T-cell (primary cell): ENCODE measurements around the gene NAMPT. TPM values are rescaled to one million over a fixed set of nuclear protein-coding genes. Genes with fewer than 3 reads are reported as not detected.

Experiments used
- ATAC-seq, 4 experiments: fragments of 200-7000 bp in 3 of 4; fragments of 150-1000 bp in 1 of 4; cut with Tn5 transposase; replicated peaks in 1 of 4; 1 replicate in 3 of 4; 2 replicates in 1 of 4; pipeline ENCODE4 v1.10.0; 2021; ENCODE audit warnings: moderate library complexity in 3 of 4, mild to moderate bottlenecking in 2 of 4, moderate number of reproducible peaks in 1 of 4
- CTCF ChIA-PET, 2 donors: fragments of 300-600 bp; sonication (Branson Sonifier 250); formaldehyde crosslinking; loops; one replicate each; lab custom pipeline; 2022; ENCODE audit warnings: antibody characterized with exemption in 2 of 2; lab: Charles Lee
- POLR2A ChIA-PET, 2 donors: fragments of 300-600 bp; sonication (Branson Sonifier 250); formaldehyde crosslinking; loops; one replicate each; lab custom pipeline; 2022; ENCODE audit warnings: antibody characterized with exemption in 2 of 2; lab: Charles Lee
- DNase-seq, 35 experiments: peaks; one replicate each; pipeline versions ENCODE4 v3.0.0 to v3.0.0-alpha.2; 2013 to 2023
- H3K27ac ChIP-seq: one replicate; pipeline ENCODE4 v1.5.1; 2013; ENCODE audit warnings: low read length
- H3K27me3 ChIP-seq, 2 experiments: replicated peaks in 1 of 2; 1 replicate in 1 of 2; 2 replicates in 1 of 2; pipeline versions ENCODE4 v1.6.1 to v1.7.0; 2013; ENCODE audit warnings: low read length in 1 of 2, mixed read lengths in 1 of 2; ENCODE audit not compliant: control insufficient read depth in 2 of 2, insufficient read depth in 2 of 2; ENCODE audit errors: extremely low read depth in 1 of 2
- H3K36me3 ChIP-seq, 2 donors: 1 replicate in 1 of 2; 2 replicates in 1 of 2; pipeline versions ENCODE4 v1.6.1 to v1.7.0; 2013; ENCODE audit warnings: low read length in 1 of 2; ENCODE audit not compliant: control insufficient read depth in 2 of 2, insufficient read depth in 1 of 2; ENCODE audit errors: extremely low read depth in 1 of 2
- H3K4me1 ChIP-seq, 2 experiments: 1 replicate in 1 of 2; 2 replicates in 1 of 2; pipeline versions ENCODE4 v1.6.1 to v1.7.0; 2013; ENCODE audit warnings: low read length in 2 of 2, mixed read lengths in 1 of 2; ENCODE audit not compliant: insufficient read depth in 2 of 2, control insufficient read depth in 1 of 2; ENCODE audit errors: extremely low read depth in 1 of 2
- H3K4me3 ChIP-seq, 2 donors: 1 replicate in 1 of 2; 2 replicates in 1 of 2; pipeline versions ENCODE4 v1.5.1 to v1.7.0; 2013; ENCODE audit warnings: mild to moderate bottlenecking in 2 of 2, low read length in 1 of 2, moderate library complexity in 1 of 2; ENCODE audit not compliant: control insufficient read depth in 1 of 2; ENCODE audit errors: extremely low read depth in 1 of 2
- H3K9me3 ChIP-seq: 2 replicates; pipeline ENCODE4 v1.7.0; 2013
- H3K27ac Mint-ChIP-seq, 2 donors: one replicate each; pipeline ENCODE4 v1.8.0; 2020 to 2021; ENCODE audit warnings: mild to moderate bottlenecking in 2 of 2, mixed read lengths in 2 of 2
- H3K27me3 Mint-ChIP-seq, 2 donors: one replicate each; pipeline ENCODE4 v1.8.0; 2021 to 2022; ENCODE audit warnings: mixed read lengths in 2 of 2
- H3K36me3 Mint-ChIP-seq: one replicate; pipeline ENCODE4 v1.8.0; 2021; ENCODE audit warnings: mixed read lengths
- H3K4me1 Mint-ChIP-seq, 3 donors: one replicate each; pipeline ENCODE4 v1.8.0; 2020 to 2022; ENCODE audit warnings: mixed read lengths in 3 of 3, mild to moderate bottlenecking in 1 of 3
- H3K4me3 Mint-ChIP-seq, 3 donors: one replicate each; pipeline ENCODE4 v1.8.0; 2020 to 2022; ENCODE audit warnings: mild to moderate bottlenecking in 3 of 3, mixed read lengths in 3 of 3, moderate library complexity in 3 of 3
- H3K9me3 Mint-ChIP-seq, 3 donors: one replicate each; pipeline ENCODE4 v1.8.0; 2020 to 2022; ENCODE audit warnings: mixed read lengths in 3 of 3
- WGBS: methylation state at CpG from one replicate; pipeline ENCODE4 v1.1.5; 2013; ENCODE audit warnings: missing lambda C conversion rate; ENCODE audit not compliant: insufficient coverage; 5-methylcytosine and 5-hydroxymethylcytosine counted together
- total RNA-seq, 35 experiments: library from RNA in 6 of 35; stranded (reverse) in 6 of 35; fragments of 120-200 nt in 1 of 35; gene quantifications; one replicate each; pipeline versions ENCODE4 v1.2.1 to v1.2.4 and lab custom pipeline; 2013 to 2026

NAMPT gene
- total RNA-seq, 5 donors from 2014 or later (not counting 1 experiment from before 2014, with no cell fraction given) = 22.4 to 151 (median 28.2) TPM

DNA sequence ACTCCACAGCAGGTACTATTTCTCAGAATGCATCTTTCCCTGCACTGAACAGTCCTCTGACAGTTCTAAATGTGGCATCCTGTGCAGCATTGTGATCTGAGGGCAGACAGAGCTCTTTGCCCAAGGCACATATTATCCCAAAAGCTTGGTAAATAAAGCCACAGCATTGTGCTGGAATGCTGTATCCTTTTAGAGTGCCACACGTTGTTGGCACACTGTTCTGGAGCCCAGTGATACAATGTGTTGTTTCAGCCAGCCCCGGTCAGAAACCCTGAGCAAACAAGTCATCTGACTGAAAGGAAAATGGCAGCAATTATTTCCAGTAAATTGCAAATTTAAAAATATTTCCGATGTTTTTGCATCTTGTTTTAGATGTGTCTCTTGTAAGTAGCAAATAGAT is 45.4 kb downstream of the NAMPT start:
- Histone ChIP-seq H3K4me3 (no peak overlapping the region), H3K9me3 (no peaks in the 10 kb centered on the region), H3K4me1 (no peaks in the 10 kb centered on the region), H3K27me3 (no peaks in the 10 kb centered on the region), H3K27ac (no peak overlapping the region), H3K36me3 (no peaks in the 10 kb centered on the region)
- 61% methylated on average over 2 of the region's 3 CpGs for WGBS
- Mint-ChIP-seq H3K4me3 (no peak overlapping the region), H3K4me1 (no peaks in the 10 kb centered on the region), H3K9me3 (peaks cover 6 to 14% (median 7%) of the 10 kb centered on the region in 3 donors), H3K27me3 (peaks cover 0 to 3% of the 10 kb centered on the region in 2 donors), H3K27ac (no peak overlapping the region), H3K36me3 (no peaks in the 10 kb centered on the region)
- CTCF ChIA-PET = no interaction called here
- POLR2A ChIA-PET = no interaction called here
- ATAC-seq (peak in 1 of 4 experiments; percentile 25), DNase-seq (no peak)

DNA sequence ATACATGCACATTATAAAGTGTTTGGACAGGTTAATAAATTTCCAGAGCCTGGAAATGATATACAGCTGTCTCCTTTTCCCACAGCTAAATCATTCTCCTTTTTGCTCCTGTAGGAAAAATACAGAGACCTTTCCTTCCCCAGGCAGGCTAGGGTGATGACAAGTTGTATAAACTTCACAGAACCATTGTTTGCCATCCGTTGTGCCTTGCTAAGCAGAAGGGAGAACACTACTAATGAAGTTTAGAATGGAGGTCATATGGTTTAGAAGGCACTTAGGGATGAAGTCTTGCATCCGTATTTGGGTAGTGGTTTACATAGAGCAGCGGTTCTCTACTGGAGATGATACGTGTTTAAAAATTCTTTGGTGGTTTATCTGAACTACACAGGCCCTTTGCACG is 46.0 kb downstream of the NAMPT start:
- H3K4me1 Mint-ChIP-seq = no peaks in the 10 kb centered on the region
- no peaks in the 10 kb centered on the region for H3K4me1 ChIP-seq
- H3K4me3 ChIP-seq = no peak overlapping the region
- no peaks in the 10 kb centered on the region for H3K36me3 ChIP-seq
- no peak overlapping the region for H3K4me3 Mint-ChIP-seq
- no peak overlapping the region for H3K27ac Mint-ChIP-seq
- CTCF ChIA-PET = no interaction called here
- no peak for ATAC-seq
- no peaks in the 10 kb centered on the region for H3K9me3 ChIP-seq
- peaks cover 2 to 8% (median 4%) of the 10 kb centered on the region in 3 donors for H3K9me3 Mint-ChIP-seq
- POLR2A ChIA-PET = no interaction called here
- H3K27me3 Mint-ChIP-seq = peaks cover 0 to 3% of the 10 kb centered on the region in 2 donors
- no peak overlapping the region for H3K27ac ChIP-seq
- no peaks in the 10 kb centered on the region for H3K36me3 Mint-ChIP-seq
- DNase-seq = no peak
- H3K27me3 ChIP-seq = no peaks in the 10 kb centered on the region
- 83% methylated on average over 1 of the region's 5 CpGs for WGBS

DNA sequence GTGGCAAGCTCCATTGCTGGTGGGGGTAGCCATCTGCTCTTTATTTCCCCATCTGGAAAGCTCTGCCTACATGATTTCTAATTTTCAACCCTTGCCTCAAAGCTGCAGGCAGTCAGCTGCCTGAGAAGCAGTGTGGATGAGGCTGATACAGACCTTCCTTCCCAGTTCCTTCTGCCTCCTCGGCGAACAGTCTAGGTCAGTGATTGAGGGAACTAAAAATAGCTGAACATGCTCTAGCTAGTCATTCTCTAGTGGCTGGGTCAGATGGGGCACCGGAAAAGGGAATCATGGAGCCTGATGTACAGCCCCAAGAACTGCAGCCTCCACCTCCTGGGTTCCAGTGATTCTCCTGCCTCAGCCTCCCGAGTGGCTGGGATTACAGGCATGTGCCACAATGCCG is 48.7 kb downstream of the NAMPT start:
- Histone ChIP-seq H3K27ac (no peak overlapping the region), H3K36me3 (no peaks in the 10 kb centered on the region), H3K27me3 (peaks cover 0 to 11% of the 10 kb centered on the region in 2 experiments), H3K9me3 (no peaks in the 10 kb centered on the region), H3K4me1 (no peaks in the 10 kb centered on the region), H3K4me3 (no peak overlapping the region)
- ChIA-PET POLR2A (no interaction called here), CTCF (no interaction called here)
- peaks cover 12 to 14% of the 10 kb centered on the region in 2 donors for H3K27me3 Mint-ChIP-seq
- DNase-seq (no peak), ATAC-seq (no peak)
- WGBS = 63% methylated on average over 3 of the region's 5 CpGs
- H3K4me3 Mint-ChIP-seq = no peak overlapping the region
- H3K27ac Mint-ChIP-seq = no peak overlapping the region
- H3K4me1 Mint-ChIP-seq = no peaks in the 10 kb centered on the region
- H3K9me3 Mint-ChIP-seq = no peaks in the 10 kb centered on the region
- H3K36me3 Mint-ChIP-seq = peaks cover 3% of the 10 kb centered on the region

DNA sequence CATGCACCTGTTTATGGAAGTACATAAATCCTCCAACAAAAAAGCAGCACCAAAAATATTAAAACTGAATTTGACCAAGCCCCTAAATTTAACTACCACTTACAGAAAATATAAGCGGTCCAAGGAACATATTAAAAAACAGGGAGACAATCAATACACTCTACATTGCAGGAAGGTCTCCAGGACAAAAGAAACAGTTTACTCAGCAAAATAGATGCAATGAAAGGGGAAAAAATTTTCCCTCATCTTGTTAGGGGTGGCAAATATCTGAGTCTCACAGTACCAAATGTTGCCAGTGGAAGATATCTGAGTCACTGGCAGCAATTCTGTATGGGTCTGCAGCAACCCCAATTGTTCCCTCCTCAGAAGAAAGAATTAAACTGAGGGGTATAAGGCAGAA is 50.4 kb downstream of the NAMPT start:
- Mint-ChIP-seq H3K27me3 (peaks cover 16 to 19% of the 10 kb centered on the region in 2 donors), H3K9me3 (no peaks in the 10 kb centered on the region), H3K36me3 (peaks cover 3% of the 10 kb centered on the region), H3K4me3 (no peak overlapping the region), H3K4me1 (no peaks in the 10 kb centered on the region), H3K27ac (no peak overlapping the region)
- no peak overlapping the region for H3K27ac ChIP-seq
- H3K9me3 ChIP-seq = no peaks in the 10 kb centered on the region
- ChIA-PET CTCF (no interaction called here), POLR2A (no interaction called here)
- ATAC-seq = no peak
- H3K4me3 ChIP-seq = no peak overlapping the region
- H3K27me3 ChIP-seq = peaks cover 0 to 15% of the 10 kb centered on the region in 2 experiments
- H3K4me1 ChIP-seq = no peaks in the 10 kb centered on the region
- no peaks in the 10 kb centered on the region for H3K36me3 ChIP-seq
- DNase-seq = no peak
- WGBS = no CpG with 5 or more reads among the region's 1 CpG

DNA sequence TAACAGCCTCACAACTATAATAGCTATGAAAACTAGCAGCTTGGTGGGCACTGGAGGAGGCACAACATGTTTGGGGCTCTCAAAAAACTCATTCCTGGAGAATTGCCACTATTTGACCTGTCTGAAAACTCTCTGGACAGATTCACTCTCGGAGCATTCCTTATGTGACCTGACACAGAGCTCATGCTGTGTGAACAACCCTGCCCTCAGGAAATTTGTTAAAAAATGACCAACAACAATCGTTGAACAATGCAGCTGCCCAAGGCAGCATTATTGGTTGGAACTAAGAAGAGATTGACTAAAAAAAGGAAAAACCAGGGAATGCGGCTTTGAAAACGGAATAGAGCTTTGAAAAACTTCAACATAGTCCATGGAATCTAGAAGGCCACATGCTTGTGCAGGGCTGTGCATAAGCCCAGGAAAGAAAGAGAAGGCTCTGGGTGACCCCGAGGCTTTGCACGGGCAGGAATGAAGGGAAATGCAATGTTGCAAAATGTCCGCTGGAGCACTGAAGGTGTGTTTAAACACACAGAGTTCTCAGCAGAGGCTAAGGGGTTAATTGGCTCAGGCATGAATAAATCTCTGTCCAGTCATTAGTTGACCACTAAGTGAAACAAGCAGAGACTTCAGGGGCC is 52.8 kb downstream of the NAMPT start:
- H3K4me3 Mint-ChIP-seq = no peak overlapping the region
- Histone ChIP-seq H3K9me3 (no peaks in the 10 kb centered on the region), H3K27me3 (peaks cover 0 to 15% of the 10 kb centered on the region in 2 experiments), H3K4me1 (no peaks in the 10 kb centered on the region), H3K27ac (no peak overlapping the region), H3K36me3 (no peaks in the 10 kb centered on the region), H3K4me3 (no peak overlapping the region)
- peaks cover 16 to 19% of the 10 kb centered on the region in 2 donors for H3K27me3 Mint-ChIP-seq
- no peaks in the 10 kb centered on the region for H3K9me3 Mint-ChIP-seq
- peaks cover 3% of the 10 kb centered on the region for H3K36me3 Mint-ChIP-seq
- no peak for DNase-seq
- WGBS = 91% methylated on average over 6 of the region's 7 CpGs
- CTCF ChIA-PET = interaction anchor here in 1 of 2 donors (0.6 kb wide), 1 partner anchor 191 kb away, joined by 3 read pairs; no protein-coding TSS in a partner anchor
- no peak overlapping the region for H3K27ac Mint-ChIP-seq
- ATAC-seq = no peak
- no peaks in the 10 kb centered on the region for H3K4me1 Mint-ChIP-seq
- POLR2A ChIA-PET = no interaction called here

DNA sequence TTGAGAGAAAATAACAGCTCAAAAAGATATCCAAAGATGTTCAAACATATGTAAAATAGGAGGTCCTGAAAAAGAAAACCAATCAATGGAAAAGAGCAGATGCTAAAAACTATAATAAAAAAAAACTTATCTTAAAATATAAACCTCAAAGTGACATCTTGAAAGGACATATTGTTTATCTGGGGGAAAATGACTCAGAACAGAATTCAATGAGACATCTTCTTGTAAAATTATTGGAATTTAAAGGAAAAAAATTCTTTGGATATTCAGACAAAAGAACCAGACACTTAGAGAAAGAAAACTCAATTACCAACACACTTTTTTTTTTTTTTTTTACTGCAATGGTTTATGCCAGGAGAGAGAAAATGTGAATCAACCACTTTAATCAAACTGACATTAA is 58.9 kb downstream of the NAMPT start:
- CTCF ChIA-PET = no interaction called here
- H3K9me3 ChIP-seq = no peaks in the 10 kb centered on the region
- no peaks in the 10 kb centered on the region for H3K36me3 Mint-ChIP-seq

More for the DNA sequence above, 58.9 kb downstream of the NAMPT start:
- H3K4me3 Mint-ChIP-seq = no peak overlapping the region
- H3K27me3 ChIP-seq = peaks cover 0 to 6% of the 10 kb centered on the region in 2 experiments
- DNase-seq (no peak), ATAC-seq (no peak)
- H3K4me3 ChIP-seq = no peak overlapping the region
- no peak overlapping the region for H3K27ac ChIP-seq
- no peaks in the 10 kb centered on the region for H3K9me3 Mint-ChIP-seq
- H3K27me3 Mint-ChIP-seq = peaks cover 7 to 14% of the 10 kb centered on the region in 2 donors
- no peak overlapping the region for H3K27ac Mint-ChIP-seq
- POLR2A ChIA-PET = interaction anchor here in 1 of 2 donors (0.6 to 0.8 kb wide), 2 partner anchors 441 to 1106 kb away, joined by 3 to 14 read pairs; no protein-coding TSS in a partner anchor
- no peaks in the 10 kb centered on the region for H3K4me1 Mint-ChIP-seq
- H3K36me3 ChIP-seq = no peaks in the 10 kb centered on the region
- no peaks in the 10 kb centered on the region for H3K4me1 ChIP-seq
